H9 (cell line): ENCODE results near the gene TSFM. TPM values are rescaled to one million over a fixed set of nuclear protein-coding genes. Genes with fewer than 3 reads are reported as not detected.
A peak's percentile ranks its signal among the peaks of the same experiment; 100 is the strongest.

ENCODE experiments used
- DNase-seq: peaks from one replicate; pipeline ENCODE4 v3.0.0-alpha.2; 2017
- H2AFZ ChIP-seq: one replicate; pipeline ENCODE4 v1.6.1; 2013; ENCODE audit warnings: mild to moderate bottlenecking, low read length, control low read depth, moderate library complexity
- H2AK5ac ChIP-seq: 2 replicates; pipeline ENCODE4 v1.6.1; 2013; ENCODE audit warnings: low read length, control low read depth, mixed read lengths; ENCODE audit not compliant: insufficient read length
- H2BK120ac ChIP-seq: one replicate; pipeline ENCODE4 v1.6.1; 2013; ENCODE audit warnings: low read depth, mild to moderate bottlenecking, low read length, control low read depth, inconsistent platforms; ENCODE audit not compliant: poor library complexity, severe bottlenecking
- H2BK12ac ChIP-seq: 2 replicates; pipeline ENCODE4 v1.6.1; 2013; ENCODE audit warnings: low read length, control low read depth, mixed read lengths, low read depth; ENCODE audit not compliant: insufficient read length
- H2BK15ac ChIP-seq: 2 replicates; pipeline ENCODE4 v1.6.1; 2013; ENCODE audit warnings: low read depth, low read length, control low read depth
- H2BK20ac ChIP-seq: one replicate; pipeline ENCODE4 v1.6.1; 2013; ENCODE audit warnings: low read depth, mild to moderate bottlenecking, low read length, control low read depth, inconsistent platforms; ENCODE audit not compliant: poor library complexity, severe bottlenecking
- H2BK5ac ChIP-seq: 2 replicates; pipeline ENCODE4 v1.6.1; 2013; ENCODE audit warnings: low read length, control low read depth, mixed read lengths; ENCODE audit not compliant: insufficient read length
- H3K14ac ChIP-seq: 2 replicates; pipeline ENCODE4 v1.6.1; 2013; ENCODE audit warnings: low read length, control low read depth; ENCODE audit not compliant: insufficient read depth
- H3K18ac ChIP-seq: 2 replicates; pipeline ENCODE4 v1.6.1; 2013; ENCODE audit warnings: low read depth, mild to moderate bottlenecking, mixed read lengths, low read length, control low read depth; ENCODE audit not compliant: insufficient read length
- H3K23ac ChIP-seq: 2 replicates; pipeline ENCODE4 v1.6.1; 2013; ENCODE audit warnings: low read length, control low read depth, mixed read lengths, low read depth; ENCODE audit not compliant: insufficient read length
- H3K23me2 ChIP-seq: 2 replicates; pipeline ENCODE4 v1.6.1; 2013; ENCODE audit warnings: low read depth, mild to moderate bottlenecking, mixed read lengths, low read length, control low read depth; ENCODE audit not compliant: insufficient read length, poor library complexity, severe bottlenecking
- H3K27ac ChIP-seq: 2 replicates; pipeline ENCODE4 v1.5.1; 2013; ENCODE audit warnings: low read length, control low read depth, mixed read lengths, low read depth; ENCODE audit not compliant: insufficient read length
- H3K27me3 ChIP-seq: 2 replicates; pipeline ENCODE4 v1.6.1; 2013; ENCODE audit warnings: low read length, control low read depth, inconsistent platforms; ENCODE audit not compliant: insufficient read depth
- H3K4ac ChIP-seq: 2 replicates; pipeline ENCODE4 v1.6.1; 2013; ENCODE audit warnings: low read depth, mild to moderate bottlenecking, control low read depth, inconsistent platforms, low read length, moderate library complexity
- H3K4me1 ChIP-seq: 2 replicates; pipeline ENCODE4 v1.6.1; 2013; ENCODE audit warnings: low read length, control low read depth, inconsistent platforms; ENCODE audit not compliant: insufficient read depth
- H3K4me2 ChIP-seq: 2 replicates; pipeline ENCODE4 v1.6.1; 2013; ENCODE audit warnings: low read length, control low read depth, mixed read lengths; ENCODE audit not compliant: insufficient read length, insufficient read depth
- H3K56ac ChIP-seq: 2 replicates; pipeline ENCODE4 v1.6.1; 2013; ENCODE audit warnings: low read depth, mild to moderate bottlenecking, mixed read lengths, low read length, control low read depth; ENCODE audit not compliant: insufficient read length
- H3K79me1 ChIP-seq: 2 replicates; pipeline ENCODE4 v1.6.1; 2013; ENCODE audit warnings: low read depth, mild to moderate bottlenecking, moderate library complexity, low read length, control low read depth, inconsistent platforms; ENCODE audit not compliant: insufficient read depth, poor library complexity, severe bottlenecking
- H3K79me2 ChIP-seq: 2 replicates; pipeline ENCODE4 v1.6.1; 2013; ENCODE audit warnings: low read length, control low read depth, inconsistent platforms; ENCODE audit not compliant: insufficient read depth
- H3K9ac ChIP-seq: 2 replicates; pipeline ENCODE4 v1.6.1; 2013; ENCODE audit warnings: low read length, control low read depth, mixed read lengths; ENCODE audit not compliant: insufficient read length; ENCODE audit errors: extremely low read depth
- H3K9me3 ChIP-seq: one replicate; pipeline ENCODE4 v1.6.1; 2013; ENCODE audit warnings: low read depth, low read length, inconsistent platforms; ENCODE audit not compliant: control insufficient read depth
- H3T11ph ChIP-seq: one replicate; pipeline ENCODE4 v1.6.1; 2013; ENCODE audit warnings: mild to moderate bottlenecking, low read length, control low read depth, inconsistent platforms
- H4K20me1 ChIP-seq: one replicate; pipeline ENCODE4 v1.6.1; 2013; ENCODE audit not compliant: control insufficient read depth, insufficient read length, insufficient read depth
- H4K5ac ChIP-seq: 2 replicates; pipeline ENCODE4 v1.6.1; 2013; ENCODE audit warnings: low read depth, mild to moderate bottlenecking, mixed read lengths, low read length, control low read depth; ENCODE audit not compliant: insufficient read length
- H4K8ac ChIP-seq: replicated peaks from 2 replicates; pipeline ENCODE4 v1.6.1; 2013; ENCODE audit warnings: low read length, control low read depth, mixed read lengths, low read depth; ENCODE audit not compliant: insufficient read length
- H4K91ac ChIP-seq: 2 replicates; pipeline ENCODE4 v1.6.1; 2013; ENCODE audit warnings: low read depth, mild to moderate bottlenecking, moderate library complexity, mixed read lengths, low read length, control low read depth; ENCODE audit not compliant: insufficient read length
- H3K27ac Mint-ChIP-seq, 3 experiments: 2 replicates in 2 of 3; 3 replicates in 1 of 3; pipeline ENCODE4 v1.8.0; 2020 to 2021; ENCODE audit warnings: mixed read lengths in 3 of 3, mild to moderate bottlenecking in 1 of 3, moderate library complexity in 1 of 3
- H3K27me3 Mint-ChIP-seq: 2 replicates; pipeline ENCODE4 v1.8.0; 2021; ENCODE audit warnings: low read depth, mild to moderate bottlenecking, moderate library complexity, mixed read lengths
- H3K36me3 Mint-ChIP-seq, 3 experiments: 2 replicates in 2 of 3; 3 replicates in 1 of 3; pipeline ENCODE4 v1.8.0; 2020 to 2021; ENCODE audit warnings: low read depth in 3 of 3, mixed read lengths in 3 of 3; ENCODE audit not compliant: insufficient read depth in 1 of 3
- H3K4me1 Mint-ChIP-seq, 2 experiments: 2 replicates each; pipeline ENCODE4 v1.8.0; 2020; ENCODE audit warnings: mixed read lengths in 2 of 2
- H3K4me3 Mint-ChIP-seq, 2 experiments: 2 replicates in 1 of 2; 3 replicates in 1 of 2; pipeline ENCODE4 v1.8.0; 2020 to 2021; ENCODE audit warnings: mild to moderate bottlenecking in 2 of 2, mixed read lengths in 2 of 2, moderate library complexity in 1 of 2
- H3K9me3 Mint-ChIP-seq, 2 experiments: 2 replicates in 1 of 2; 3 replicates in 1 of 2; pipeline ENCODE4 v1.8.0; 2020; ENCODE audit warnings: mild to moderate bottlenecking in 2 of 2, mixed read lengths in 2 of 2, moderate library complexity in 1 of 2
- CTCF ChIP-seq: fragments of 200-600 bp; sonication (generic); conservative IDR thresholded peaks from 3 replicates; pipeline ENCODE4 v1.8.0; 2021; ENCODE audit warnings: antibody characterized with exemption, mild to moderate bottlenecking
- WGBS: extraction: QIAGEN DNeasy Blood & Tissue Kit; methylation state at CpG from one replicate; pipeline ENCODE4 v1.1.7; 2013; ENCODE audit warnings: missing lambda C conversion rate, low lambda C conversion rate, mixed read lengths; ENCODE audit not compliant: insufficient read length; ENCODE audit errors: extremely low coverage; 5-methylcytosine and 5-hydroxymethylcytosine counted together
- total RNA-seq: library from RNA; stranded (reverse); gene quantifications from 2 replicates; pipeline ENCODE4 v1.2.1, GENCODE V29; 2021

The TSFM gene
- total RNA-seq, 1 experiment from 2014 or later: 50.2 TPM

GRCh38 chr12:57830393-57830792, 47.8 kb downstream of the TSFM start:
- H3K9me3 ChIP-seq: no peaks in the 10 kb centered on the region
- H2BK120ac ChIP-seq: no peak overlapping the region
- H3K79me1 ChIP-seq: peaks cover 6% of the 10 kb centered on the region
- H3K79me2 ChIP-seq: peaks cover 13% of the 10 kb centered on the region; the same call in 1 of the 2 replicates
- peaks cover 28 to 41% of the 10 kb centered on the region in 2 experiments for H3K4me1 Mint-ChIP-seq
- no peak overlapping the region for H2AK5ac ChIP-seq
- WGBS: no CpG with 5 or more reads among the region's 2 CpGs
- H3K18ac ChIP-seq: no peak overlapping the region
- TF ChIP-seq CTCF: no peak
- no peak overlapping the region for H3K27ac ChIP-seq
- H3K27me3 Mint-ChIP-seq: no peaks in the 10 kb centered on the region
- H3K14ac ChIP-seq: no peak overlapping the region
- H4K8ac ChIP-seq: no peak overlapping the region
- H3T11ph ChIP-seq: no peak overlapping the region
- no peak overlapping the region for H2AFZ ChIP-seq
- no peak overlapping the region for H3K4ac ChIP-seq
- peaks cover 12% of the 10 kb centered on the region; the same call in 1 of the 2 replicates for H3K4me1 ChIP-seq
- H3K4me2 ChIP-seq: no peak overlapping the region
- no peak for DNase-seq
- no peaks in the 10 kb centered on the region for H3K27me3 ChIP-seq
- H3K23me2 ChIP-seq: no peaks in the 10 kb centered on the region
- H3K4me3 Mint-ChIP-seq: 0 out of 5 replicates have a peak overlapping the region, but pooled peaks of 1 of the 2 experiments have one; percentile 14
- H4K20me1 ChIP-seq: no peaks in the 10 kb centered on the region
- peak overlapping the region; percentile 84 to 85 (median 85); a peak in 5 of 7 replicates for H3K27ac Mint-ChIP-seq
- H3K56ac ChIP-seq: no peak overlapping the region
- no peak overlapping the region for H4K5ac ChIP-seq
- no peaks in the 10 kb centered on the region for H3K9me3 Mint-ChIP-seq
- H2BK5ac ChIP-seq: no peak overlapping the region
- H2BK12ac ChIP-seq: no peak overlapping the region
- peaks cover 27 to 42% (median 40%) of the 10 kb centered on the region in 3 experiments for H3K36me3 Mint-ChIP-seq
- H3K9ac ChIP-seq: no peak overlapping the region
- H4K91ac ChIP-seq: no peak overlapping the region
- no peak overlapping the region for H3K23ac ChIP-seq
- no peak overlapping the region for H2BK20ac ChIP-seq
- H2BK15ac ChIP-seq: no peak overlapping the region
